ENCODE results near the gene LRFN3. TPM values are rescaled to one million over a fixed set of nuclear protein-coding genes. Genes with fewer than 3 reads are reported as not detected.

Gene LRFN3
- total and polyA plus RNA-seq, 2 donors (not counting 1 experiment from before 2014, with no cell fraction given) = 0.79 to 1.6 TPM

GRCh38 chr19:35993923-35994598 is 57.9 kb downstream of the LRFN3 start:
- ATAC-seq (ENCODE audit: low read depth) = no peak

More at GRCh38 chr19:35993923-35994598, 57.9 kb downstream of the LRFN3 start:
- H3K4me3 ChIP-seq (ENCODE audit: control extremely low read depth in 1 of 5, extremely low read depth in 1 of 5, insufficient read depth in 1 of 5, low read depth in 2 of 5, low read length in 4 of 5) = peak overlapping the region in 4 of 5 experiments; percentile 71 to 79 (median 77)
- Mint-ChIP-seq H3K9me3 (ENCODE audit: insufficient read depth) (no peaks in the 10 kb centered on the region), H3K27me3 (no peaks in the 10 kb centered on the region), H3K27ac (peak overlapping the region; percentile 50), H3K4me1 (peaks cover 29% of the 10 kb centered on the region), H3K4me3 (peak overlapping the region; percentile 82)
- H3K36me3 ChIP-seq (replicated peaks in 1 of 2; ENCODE audit: control extremely low read depth in 1 of 2, control insufficient read depth in 1 of 2, extremely low read depth in 1 of 2, insufficient read depth in 2 of 2, low read length in 1 of 2) = peaks cover 1 to 10% of the 10 kb centered on the region in 2 experiments
- peak overlapping the region; percentile 6 to 26 for H3K27ac ChIP-seq (ENCODE audit: low read length in 2 of 2)
- H4K20me1 ChIP-seq (ENCODE audit: control insufficient read depth, insufficient read depth, low read length, poor library complexity, severe bottlenecking) = peaks cover 20% of the 10 kb centered on the region
- peak overlapping the region; percentile 79 for H3K9ac ChIP-seq (ENCODE audit: low read length)
- CTCF ChIA-PET = interaction anchor here (0.9 kb wide), 1 partner anchor 20 kb away, joined by 4 read pairs; the partner anchor contains the start of gene ALKBH6
- no peaks in the 10 kb centered on the region for H3K27me3 ChIP-seq (replicated peaks in 1 of 4; ENCODE audit: control extremely low read depth in 1 of 4, control insufficient read depth in 3 of 4, insufficient read depth in 4 of 4, low read length in 3 of 4)
- TF ChIP-seq CTCF (IDR thresholded peaks at IDR 0.05) (no peak), EZH2 (IDR thresholded peaks at IDR 0.05; ENCODE audit: borderline replicate concordance, insufficient read depth, low read depth, low read length, poor library complexity, severe bottlenecking) (no peak)
- H2AFZ ChIP-seq (ENCODE audit: insufficient read depth, low read depth, low read length, poor library complexity, severe bottlenecking) = peak overlapping the region; percentile 92
- H3K79me2 ChIP-seq (ENCODE audit: control insufficient read depth, insufficient read depth, low read length) = peaks cover 34% of the 10 kb centered on the region
- peak; percentile 44 for DNase-seq
- peaks cover 18 to 25% of the 10 kb centered on the region in 2 donors for H3K4me1 ChIP-seq (ENCODE audit: control insufficient read depth in 2 of 2, insufficient read depth in 2 of 2, low read length in 2 of 2)
- POLR2A ChIA-PET = interaction anchor here (1.1 to 1.5 kb wide), 2 partner anchors 20 to 121 kb away, joined by 4 to 6 read pairs; partner anchors contain the start of genes ALKBH6 and POLR2I
- intact Hi-C loops (cut with micrococcal nuclease) = loop anchor here (10.0 kb wide), 1 partner anchor 581 kb away; the partner anchor contains the start of gene ZNF529
- 40% methylated on average over 45 of the region's 49 CpGs for WGBS (ENCODE audit: insufficient coverage)
- H3K9me3 ChIP-seq (ENCODE audit: control extremely low read depth in 1 of 3, control insufficient read depth in 2 of 3, insufficient read depth in 1 of 3, low read length in 2 of 3) = peaks cover 0 to 6% (median 0%) of the 10 kb centered on the region in 3 donors
- H3K4me2 ChIP-seq (replicated peaks; ENCODE audit: low read depth, low read length, poor library complexity, severe bottlenecking) = peak overlapping the region; percentile 86

Small RNA genes within 50 kb of the gene (small RNA-seq; reads per million reads assigned to genes)
- not detected for gene AF038458.1 (ENCODE audit: insufficient read length, low read depth, low replicate concordance)

Other genes starting within 250 kb of the LRFN3 start
- 28.1 and 30.9 TPM in 2 replicates for gene ZBTB32, start 231.8 kb upstream of the LRFN3 start, total RNA-seq
- gene ZBTB32, start 231.8 kb upstream of the LRFN3 start, polyA plus RNA-seq = 8.5 and 18.9 TPM in 2 replicates
- 84.5 and 85.6 TPM in 2 replicates for gene KMT2B, start 218.4 kb upstream of the LRFN3 start, total RNA-seq
- 96.9 and 106 TPM in 2 replicates for gene KMT2B, start 218.4 kb upstream of the LRFN3 start, polyA plus RNA-seq
- gene IGFLR1, start 193.9 kb upstream of the LRFN3 start, total RNA-seq = 245 and 248 TPM in 2 replicates
- gene IGFLR1, start 193.9 kb upstream of the LRFN3 start, polyA plus RNA-seq = 110 and 130 TPM in 2 replicates
- gene U2AF1L4, start 191.0 kb upstream of the LRFN3 start, total RNA-seq = 62.1 and 62.7 TPM in 2 replicates
- gene U2AF1L4, start 191.0 kb upstream of the LRFN3 start, polyA plus RNA-seq = 89.7 and 170 TPM in 2 replicates
- 29.1 and 36.4 TPM in 2 replicates for gene PSENEN, start 190.7 kb upstream of the LRFN3 start, total RNA-seq
- gene PSENEN, start 190.7 kb upstream of the LRFN3 start, polyA plus RNA-seq = 11.7 and 17.7 TPM in 2 replicates
- 22.3 and 22.8 TPM in 2 replicates for gene LIN37, start 187.8 kb upstream of the LRFN3 start, total RNA-seq
- 64.1 and 76.1 TPM in 2 replicates for gene LIN37, start 187.8 kb upstream of the LRFN3 start, polyA plus RNA-seq
- gene HSPB6, start 179.3 kb upstream of the LRFN3 start, total RNA-seq = not detected in 2 replicates
- gene HSPB6, start 179.3 kb upstream of the LRFN3 start, polyA plus RNA-seq = not detected in 2 replicates
- 61.0 and 65.6 TPM in 2 replicates for gene PROSER3, start 178.2 kb upstream of the LRFN3 start, total RNA-seq
- gene PROSER3, start 178.2 kb upstream of the LRFN3 start, polyA plus RNA-seq = 26.0 and 30.7 TPM in 2 replicates
- gene ARHGAP33, start 160.8 kb upstream of the LRFN3 start, total RNA-seq = 18.2 and 21.6 TPM in 2 replicates
- gene ARHGAP33, start 160.8 kb upstream of the LRFN3 start, polyA plus RNA-seq = 27.8 and 28.7 TPM in 2 replicates
- not detected in 2 replicates for gene PRODH2, start 123.5 kb upstream of the LRFN3 start, total RNA-seq
- not detected in 2 replicates for gene PRODH2, start 123.5 kb upstream of the LRFN3 start, polyA plus RNA-seq
- gene NPHS1, start 83.9 kb upstream of the LRFN3 start, total RNA-seq = not detected in 2 replicates
- gene NPHS1, start 83.9 kb upstream of the LRFN3 start, polyA plus RNA-seq = not detected in 2 replicates
- not detected in 2 replicates for gene KIRREL2, start 79.5 kb upstream of the LRFN3 start, total RNA-seq
- gene KIRREL2, start 79.5 kb upstream of the LRFN3 start, polyA plus RNA-seq = not detected in 2 replicates
- not detected in 2 replicates for gene APLP1, start 67.8 kb upstream of the LRFN3 start, total RNA-seq
- gene APLP1, start 67.8 kb upstream of the LRFN3 start, polyA plus RNA-seq = 0.06 TPM in 1 of 2 replicates, not detected in the other
- gene NFKBID, start 35.8 kb upstream of the LRFN3 start, total RNA-seq = 272 and 276 TPM in 2 replicates
- 111 and 618 TPM in 2 replicates for gene NFKBID, start 35.8 kb upstream of the LRFN3 start, polyA plus RNA-seq
- 2.9 and 4.8 TPM in 2 replicates for gene HCST, start 33.8 kb upstream of the LRFN3 start, total RNA-seq
- 29.8 and 40.6 TPM in 2 replicates for gene HCST, start 33.8 kb upstream of the LRFN3 start, polyA plus RNA-seq
- gene TYROBP, start 28.1 kb upstream of the LRFN3 start, total RNA-seq = 2.7 and 3.3 TPM in 2 replicates
- 14.8 and 25.6 TPM in 2 replicates for gene TYROBP, start 28.1 kb upstream of the LRFN3 start, polyA plus RNA-seq
- gene SDHAF1, start 58.8 kb downstream of the LRFN3 start, total RNA-seq = 24.2 and 24.6 TPM in 2 replicates
- 11.8 and 22.0 TPM in 2 replicates for gene SDHAF1, start 58.8 kb downstream of the LRFN3 start, polyA plus RNA-seq
- gene SYNE4, start 72.4 kb downstream of the LRFN3 start, total RNA-seq = 2.4 and 3.4 TPM in 2 replicates
- gene SYNE4, start 72.4 kb downstream of the LRFN3 start, polyA plus RNA-seq = 2.3 and 2.5 TPM in 2 replicates
- gene ALKBH6, start 77.8 kb downstream of the LRFN3 start, total RNA-seq = 49.4 and 54.5 TPM in 2 replicates
- 56.5 and 65.5 TPM in 2 replicates for gene ALKBH6, start 77.8 kb downstream of the LRFN3 start, polyA plus RNA-seq
- 1.3 and 1.8 TPM in 2 replicates for gene CLIP3, start 96.5 kb downstream of the LRFN3 start, total RNA-seq
- gene CLIP3, start 96.5 kb downstream of the LRFN3 start, polyA plus RNA-seq = 0.42 and 0.55 TPM in 2 replicates
- gene THAP8, start 117.9 kb downstream of the LRFN3 start, total RNA-seq = 3.9 and 4.5 TPM in 2 replicates
- gene THAP8, start 117.9 kb downstream of the LRFN3 start, polyA plus RNA-seq = 2.8 and 5.7 TPM in 2 replicates
- 1.9 and 3.0 TPM in 2 replicates for gene WDR62, start 118.5 kb downstream of the LRFN3 start, total RNA-seq
- 1.8 and 1.9 TPM in 2 replicates for gene WDR62, start 118.5 kb downstream of the LRFN3 start, polyA plus RNA-seq
- not detected in 2 replicates for gene OVOL3, start 174.8 kb downstream of the LRFN3 start, total RNA-seq
- gene OVOL3, start 174.8 kb downstream of the LRFN3 start, polyA plus RNA-seq = not detected in 2 replicates
- gene POLR2I, start 178.5 kb downstream of the LRFN3 start, total RNA-seq = 28.2 and 33.4 TPM in 2 replicates
- 30.2 and 39.1 TPM in 2 replicates for gene POLR2I, start 178.5 kb downstream of the LRFN3 start, polyA plus RNA-seq
- 145 and 148 TPM in 2 replicates for gene TBCB, start 179.1 kb downstream of the LRFN3 start, total RNA-seq
- gene TBCB, start 179.1 kb downstream of the LRFN3 start, polyA plus RNA-seq = 187 and 193 TPM in 2 replicates
- gene CAPNS1, start 203.7 kb downstream of the LRFN3 start, total RNA-seq = 294 and 296 TPM in 2 replicates
- 201 and 272 TPM in 2 replicates for gene CAPNS1, start 203.7 kb downstream of the LRFN3 start, polyA plus RNA-seq
- not detected in 2 replicates for gene COX7A1, start 216.1 kb downstream of the LRFN3 start, total RNA-seq
- gene COX7A1, start 216.1 kb downstream of the LRFN3 start, polyA plus RNA-seq = not detected in 2 replicates